NCI-H128 (cell line): ENCODE results near the gene TEX50.
"Not testable (repeated sequence)": the region's sequence is repeated elsewhere in the genome, so short reads cannot be mapped to it uniquely, and the experiment has no call there.

Source experiments
- DNase-seq: peaks from one replicate; lab custom pipeline; 2025; ENCODE audit not compliant: unreplicated experiment; lab: John Stamatoyannopoulos, UW

Gene TEX50, protein sequence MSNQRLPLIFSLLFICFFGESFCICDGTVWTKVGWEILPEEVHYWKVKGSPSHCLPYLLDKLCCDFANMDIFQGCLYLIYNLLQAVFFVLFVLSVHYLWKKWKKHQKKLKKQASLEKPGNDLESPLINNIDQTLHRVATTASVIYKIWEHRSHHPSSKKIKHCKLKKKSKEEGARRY

DNA sequence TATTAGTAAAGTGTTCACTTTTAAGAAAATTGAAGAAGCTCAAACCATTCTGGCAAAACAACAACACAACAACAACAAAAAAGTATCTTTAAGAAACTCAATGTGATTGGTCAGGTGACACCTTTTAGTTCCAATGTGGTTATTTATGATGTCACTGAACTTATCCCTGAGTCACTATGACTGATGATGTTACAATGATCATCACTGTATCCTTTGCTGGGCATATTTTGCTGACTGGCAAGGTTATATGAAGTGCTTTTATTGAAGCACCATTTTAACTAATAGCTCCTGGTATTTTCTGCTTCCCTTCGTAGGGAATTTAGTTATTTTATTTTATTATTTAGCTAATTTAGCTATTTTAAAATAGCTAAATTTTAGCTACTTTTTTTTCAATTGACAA, at the start of gene TEX50:
Gene TEX50 (plus strand): TSS at position 223 of the 400 bp plus-strand sequence. CDS start 184 bp downstream, outside the sequence.
- DNase-seq, result no peak

DNA sequence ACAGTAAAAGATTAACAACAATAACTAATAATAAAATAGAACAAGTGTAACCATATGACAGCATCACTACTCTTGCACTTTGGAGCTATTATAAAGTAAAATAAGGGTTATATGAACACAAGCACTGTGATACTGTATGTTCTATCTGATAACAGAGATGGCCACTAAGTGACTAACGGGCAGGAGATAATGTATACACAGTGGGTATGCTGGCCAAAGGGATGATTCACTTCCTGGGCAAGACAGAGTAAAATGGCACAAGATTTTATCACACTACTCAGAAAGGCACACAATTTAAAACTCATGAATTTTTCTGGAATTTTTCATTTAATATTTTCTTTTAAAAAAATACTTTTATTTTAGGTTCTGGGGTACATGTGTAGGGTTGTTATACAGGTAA, 44.6 kb upstream of the TEX50 start:
- no peak for DNase-seq

DNA sequence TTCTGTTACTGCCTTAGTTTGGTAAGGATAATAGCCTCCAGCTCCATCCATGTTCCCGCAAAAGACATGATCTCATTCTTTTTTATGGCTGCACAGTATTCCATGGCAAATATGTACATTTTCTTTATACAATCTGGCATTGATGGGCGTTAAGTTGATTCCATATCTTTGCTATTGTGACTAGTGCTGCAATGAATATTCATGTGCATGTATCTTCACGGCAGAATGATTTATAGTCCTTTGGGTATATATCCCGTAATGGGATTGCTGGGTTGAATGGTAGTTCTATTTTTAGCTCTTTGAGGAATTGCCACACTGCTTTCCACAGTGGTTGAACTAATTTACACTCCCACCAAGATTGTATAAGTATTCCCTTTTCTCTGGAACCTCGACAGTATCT, 44.0 kb upstream of the TEX50 start:
- not testable (repeated sequence) for DNase-seq

DNA sequence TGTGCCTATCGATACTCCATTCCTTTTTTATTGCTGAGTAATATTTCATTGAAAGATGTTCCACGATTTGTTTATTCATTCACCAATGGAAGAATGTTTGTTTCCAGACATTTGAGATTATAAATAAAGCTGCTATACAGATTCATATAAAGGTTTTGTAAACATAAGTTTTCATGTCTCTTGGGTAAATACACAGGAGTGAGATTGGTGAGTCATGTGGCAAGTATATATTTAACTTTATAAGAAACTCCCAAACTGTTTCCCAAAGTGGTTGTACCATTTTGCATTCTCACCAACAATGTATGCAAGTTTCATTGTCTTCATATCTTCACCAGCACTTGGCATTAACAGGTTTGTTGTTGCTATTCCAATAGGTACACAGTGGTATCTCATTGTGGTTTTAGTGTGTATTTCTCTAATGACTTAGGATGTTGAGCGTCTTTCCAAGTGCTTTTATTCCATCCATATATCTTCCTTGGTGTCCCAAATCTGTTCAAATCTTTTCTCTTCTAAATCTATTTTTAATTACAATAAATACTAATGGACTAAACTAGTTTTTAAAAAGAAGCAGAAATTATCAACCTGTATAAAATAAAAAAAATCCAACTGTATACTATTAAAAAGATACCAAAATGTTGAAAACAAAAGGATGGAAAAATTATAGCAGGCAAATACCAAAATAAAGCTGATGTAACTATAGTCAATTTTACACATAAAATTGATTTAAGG, 38.9 kb upstream of the TEX50 start:
- no peak for DNase-seq

DNA sequence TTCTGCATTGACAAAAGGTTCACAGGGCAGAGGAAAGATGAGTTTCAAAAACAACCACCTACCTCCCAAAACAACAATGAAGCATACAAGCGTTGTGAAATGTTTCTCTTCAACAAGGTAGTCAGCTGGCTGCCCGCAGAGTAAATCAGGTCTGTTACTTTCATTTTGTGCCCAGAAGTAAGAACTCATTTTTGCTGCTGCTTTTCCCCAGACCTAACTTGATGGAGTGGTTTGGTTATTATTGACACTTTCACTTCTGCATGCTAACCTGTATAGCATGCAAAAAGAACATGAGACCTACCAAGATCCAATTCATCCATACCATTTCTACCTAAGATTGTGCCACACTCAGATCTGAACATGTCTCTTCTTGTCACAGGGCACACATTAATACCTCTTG, 33.5 kb upstream of the TEX50 start:
- DNase-seq, result no peak

DNA sequence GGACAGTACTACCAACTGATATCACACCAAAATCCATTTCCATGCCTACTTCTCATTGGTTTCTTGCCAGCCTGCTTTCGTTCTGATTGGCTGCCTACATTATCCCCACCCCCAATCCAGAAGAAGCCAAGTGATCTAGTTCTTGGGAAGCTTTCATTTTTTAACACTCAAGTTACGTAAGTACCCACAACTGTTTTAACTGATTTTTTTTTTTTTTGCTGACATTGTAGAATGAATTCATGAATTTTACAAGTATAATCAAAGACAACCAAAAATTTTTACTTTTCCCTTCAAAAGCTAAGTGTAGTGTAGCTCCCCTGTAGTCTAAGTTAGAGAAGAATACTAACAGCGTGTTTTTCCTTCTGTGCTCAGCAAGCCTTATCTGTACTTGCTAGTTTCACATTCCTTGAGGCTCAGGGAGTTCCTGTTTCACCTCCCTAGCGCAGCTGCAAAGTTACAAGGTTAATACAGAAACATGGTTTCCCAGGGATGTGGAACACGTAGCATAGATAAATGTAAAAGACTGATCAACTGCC, 32.0 kb upstream of the TEX50 start, which contains the start of gene SLC9C2:
Gene SLC9C2 (minus strand): TSS at position 17 of the 536 bp plus-strand sequence. CDS start 1,296 bp downstream, outside the sequence.
- no peak for DNase-seq

DNA sequence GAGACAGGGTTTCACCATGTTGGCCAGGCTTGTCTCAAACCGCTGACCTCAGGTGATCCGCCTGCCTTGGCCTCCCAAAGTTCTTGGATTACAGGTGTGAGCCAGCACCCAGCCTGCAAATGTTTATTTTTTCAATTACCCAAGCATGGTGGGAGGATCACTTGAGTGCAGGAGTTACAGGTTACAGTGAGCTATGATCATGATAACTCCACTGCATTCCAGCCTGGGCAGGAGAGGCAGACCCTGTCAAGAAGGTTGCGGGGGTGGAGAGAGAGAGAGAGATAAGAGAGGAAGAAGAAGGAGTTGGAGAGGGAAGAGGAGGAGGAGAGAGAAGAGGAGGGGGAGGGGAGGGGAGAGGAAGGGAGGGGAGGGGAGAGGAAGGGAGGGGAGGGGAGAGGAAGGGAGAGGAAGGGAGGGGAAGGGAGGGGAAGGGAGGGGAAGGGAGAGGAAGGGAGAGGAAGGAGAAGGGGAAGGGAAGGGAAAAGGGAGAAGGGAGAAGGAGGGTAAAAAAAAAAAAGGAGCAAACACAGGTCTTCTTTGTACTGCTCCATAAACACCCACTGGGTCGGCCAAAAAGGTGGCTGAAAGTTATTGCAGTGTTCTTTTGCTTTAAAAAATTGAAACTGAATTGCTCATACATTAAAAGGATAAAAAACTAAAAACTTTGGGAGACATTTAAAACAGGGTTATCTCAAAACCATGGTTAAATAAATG, 26.5 kb upstream of the TEX50 start:
- DNase-seq, result no peak

DNA sequence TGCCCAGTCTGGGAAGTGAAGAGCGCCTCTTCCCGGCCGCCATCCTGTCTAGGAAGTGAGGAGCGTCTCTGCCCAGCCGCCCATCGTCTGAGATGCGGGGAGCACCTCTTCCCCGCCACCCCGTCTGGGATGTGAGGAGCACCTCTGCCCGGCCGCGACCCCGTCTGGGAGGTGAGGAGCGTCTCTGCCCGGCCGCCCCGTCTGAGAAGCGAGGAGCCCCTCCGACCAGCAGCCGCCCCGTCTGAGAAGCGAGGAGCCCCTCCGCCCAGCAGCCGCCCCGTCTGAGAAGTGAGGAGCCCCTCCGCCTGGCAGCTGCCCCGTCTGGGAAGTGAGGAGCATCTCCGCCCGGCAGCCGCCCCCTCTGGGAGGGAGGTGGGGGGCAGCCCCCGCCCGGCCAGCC, 22.1 kb upstream of the TEX50 start:
- not testable (repeated sequence) for DNase-seq

DNA sequence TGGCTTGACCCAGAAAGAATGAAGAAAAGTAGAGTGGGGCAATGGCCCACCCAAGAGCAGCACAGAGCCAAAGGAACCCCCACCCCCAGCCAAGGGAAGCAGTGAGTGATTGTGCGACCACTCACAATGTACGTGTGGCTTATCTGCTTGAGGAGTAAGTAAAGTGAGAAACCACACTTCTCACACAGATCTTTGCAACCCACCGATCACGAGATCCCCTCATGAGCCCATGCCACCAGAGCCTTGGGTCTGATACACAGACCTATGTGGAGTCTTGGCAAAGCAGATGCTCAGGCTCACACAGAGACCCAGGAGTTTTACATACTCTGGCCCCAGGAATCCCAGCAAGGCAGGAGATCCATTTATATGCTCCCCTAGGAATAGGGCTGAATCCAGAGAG, 18.3 kb upstream of the TEX50 start:
- no peak for DNase-seq

DNA sequence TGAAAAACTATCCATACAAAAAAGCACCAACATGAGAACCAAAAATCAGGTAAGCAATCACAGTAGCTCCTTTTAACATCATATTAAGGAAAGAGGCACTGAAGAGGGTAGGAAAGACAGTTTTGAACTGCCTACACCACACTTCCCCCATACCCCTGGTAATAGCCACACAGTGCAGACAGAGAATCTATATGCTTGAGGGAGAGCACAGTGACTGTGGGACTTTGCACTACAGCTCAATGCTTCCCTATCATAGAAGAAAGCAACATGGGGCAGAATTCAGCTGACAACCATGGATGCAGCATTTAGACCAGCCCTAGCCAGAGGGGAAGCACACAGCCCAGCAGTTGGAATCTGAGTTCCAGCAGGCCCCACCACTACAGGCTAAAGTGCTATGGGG, 7.9 kb upstream of the TEX50 start:
- DNase-seq, result no peak

DNA sequence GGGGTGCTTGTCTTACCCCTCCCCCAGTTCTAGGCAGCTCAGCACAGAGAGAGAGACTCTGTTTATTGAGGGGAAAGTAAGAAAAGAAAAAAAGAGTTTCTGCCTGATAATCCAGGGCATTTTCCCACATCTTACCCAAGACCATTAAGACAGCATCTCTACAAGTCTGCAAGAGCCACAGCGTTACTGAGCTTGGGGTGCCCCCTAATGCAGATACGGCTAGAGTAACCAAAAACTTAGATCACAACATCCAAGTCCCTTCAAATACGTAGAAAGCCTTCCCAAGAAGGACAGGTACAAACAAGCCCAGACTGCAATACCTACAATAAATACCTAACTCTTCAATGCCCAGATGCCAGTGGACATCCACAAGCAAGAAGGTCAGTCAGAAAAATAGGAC, 6.2 kb upstream of the TEX50 start:
- DNase-seq, result no peak

DNA sequence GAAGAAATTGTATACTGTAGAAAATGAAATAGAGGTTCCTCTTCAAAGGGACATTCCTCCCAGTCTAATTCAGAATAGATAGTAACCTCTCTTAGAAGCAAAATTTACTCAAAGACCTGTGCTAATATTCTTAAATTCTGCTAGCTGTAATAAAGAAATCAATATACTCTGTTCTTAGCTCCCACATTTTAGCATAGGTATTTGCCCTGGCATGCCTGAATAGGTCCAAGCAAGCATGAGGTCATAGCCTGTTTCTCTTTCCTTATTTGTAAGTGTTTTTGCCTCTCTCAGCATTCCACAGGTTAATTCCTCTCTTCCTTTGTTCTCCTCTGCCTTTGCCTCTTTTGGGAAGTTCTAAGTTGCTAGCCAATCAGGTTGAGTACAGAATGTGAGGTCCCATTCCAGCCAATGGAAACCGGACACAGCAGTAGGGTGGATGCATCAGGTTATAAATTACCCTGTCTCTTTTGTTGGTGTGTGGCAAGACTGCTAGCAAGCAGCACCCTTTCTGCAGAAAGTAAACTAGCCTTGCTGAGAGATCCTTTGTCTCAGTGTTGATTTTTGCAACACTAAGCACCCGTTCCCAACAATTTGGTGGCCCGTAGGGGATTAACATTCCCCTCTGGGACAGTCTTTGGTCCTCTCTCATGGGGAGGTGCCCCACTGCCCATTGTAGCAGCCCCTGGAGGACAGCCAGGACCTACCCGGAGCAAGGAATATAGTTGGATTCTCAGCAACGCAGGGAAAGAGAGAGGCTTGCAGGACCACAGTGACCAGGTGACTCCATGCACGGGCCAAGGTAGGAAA, 2.3 kb downstream of the TEX50 start:
- DNase-seq, result not testable (repeated sequence)

DNA sequence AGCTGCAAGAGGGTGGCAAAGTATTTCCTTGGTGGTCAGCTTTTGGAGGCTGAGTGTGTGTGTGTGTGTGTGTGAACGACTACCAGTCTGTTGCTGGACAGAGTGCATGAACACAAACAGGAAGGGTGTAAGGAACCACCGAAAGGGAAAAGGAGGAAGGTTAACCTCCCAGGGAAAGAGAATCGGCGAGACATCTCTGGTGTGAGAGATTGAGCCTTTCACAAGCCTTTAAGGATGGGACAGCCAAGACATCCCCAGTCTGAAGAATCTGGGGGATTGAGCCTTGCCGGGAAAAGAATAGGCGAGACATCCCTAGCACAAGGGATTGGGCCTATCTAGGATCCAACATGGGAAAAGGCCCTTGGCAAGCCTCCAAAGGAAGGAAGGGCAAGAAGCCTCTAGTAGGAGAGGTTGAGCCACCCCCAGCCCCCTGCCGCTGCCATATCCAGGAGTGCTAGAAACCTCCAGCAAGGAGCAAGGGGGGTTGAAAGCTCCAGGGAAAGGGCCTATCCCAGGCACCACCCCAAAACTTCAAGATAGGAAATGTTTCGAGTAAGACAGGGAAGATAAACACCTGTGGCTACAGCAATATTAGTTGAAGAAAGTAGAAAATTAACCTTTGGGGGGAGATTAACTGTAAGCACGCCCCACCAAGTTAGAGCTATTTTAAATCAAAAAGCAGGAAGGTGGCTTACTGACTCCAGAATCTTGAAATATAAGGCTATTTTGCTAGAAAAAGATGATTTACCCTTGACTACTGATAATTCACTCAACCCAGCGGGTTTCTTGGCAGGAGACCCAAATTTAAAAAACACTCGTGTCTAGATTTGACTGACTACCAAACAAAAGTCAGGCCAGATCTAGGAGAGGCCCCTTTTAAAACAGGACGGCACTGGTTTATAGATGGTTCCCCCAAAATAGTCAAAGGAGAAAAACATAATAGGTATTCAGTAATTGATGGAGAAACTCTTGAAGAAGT, 3.2 kb downstream of the TEX50 start:
- DNase-seq, result no peak

DNA sequence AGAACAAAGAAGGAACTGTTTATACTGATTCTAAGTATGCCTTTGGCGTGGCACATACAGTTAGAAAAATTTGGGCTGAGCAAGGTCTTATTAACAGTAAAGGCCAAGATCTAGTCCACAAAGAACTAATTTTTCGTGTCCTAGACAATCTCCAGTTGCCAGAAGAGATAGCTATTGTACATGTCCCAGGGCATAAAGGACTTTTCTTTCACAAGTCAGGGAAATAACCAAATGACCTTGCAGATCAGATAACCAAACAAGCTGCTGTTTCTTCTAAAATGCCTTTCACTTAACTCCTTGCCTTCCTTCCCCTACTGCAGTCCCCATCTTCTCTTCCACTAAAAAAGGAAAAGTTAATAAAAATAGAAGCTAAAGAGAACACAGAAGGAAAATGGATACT, 4.0 kb downstream of the TEX50 start:
- no peak for DNase-seq

DNA sequence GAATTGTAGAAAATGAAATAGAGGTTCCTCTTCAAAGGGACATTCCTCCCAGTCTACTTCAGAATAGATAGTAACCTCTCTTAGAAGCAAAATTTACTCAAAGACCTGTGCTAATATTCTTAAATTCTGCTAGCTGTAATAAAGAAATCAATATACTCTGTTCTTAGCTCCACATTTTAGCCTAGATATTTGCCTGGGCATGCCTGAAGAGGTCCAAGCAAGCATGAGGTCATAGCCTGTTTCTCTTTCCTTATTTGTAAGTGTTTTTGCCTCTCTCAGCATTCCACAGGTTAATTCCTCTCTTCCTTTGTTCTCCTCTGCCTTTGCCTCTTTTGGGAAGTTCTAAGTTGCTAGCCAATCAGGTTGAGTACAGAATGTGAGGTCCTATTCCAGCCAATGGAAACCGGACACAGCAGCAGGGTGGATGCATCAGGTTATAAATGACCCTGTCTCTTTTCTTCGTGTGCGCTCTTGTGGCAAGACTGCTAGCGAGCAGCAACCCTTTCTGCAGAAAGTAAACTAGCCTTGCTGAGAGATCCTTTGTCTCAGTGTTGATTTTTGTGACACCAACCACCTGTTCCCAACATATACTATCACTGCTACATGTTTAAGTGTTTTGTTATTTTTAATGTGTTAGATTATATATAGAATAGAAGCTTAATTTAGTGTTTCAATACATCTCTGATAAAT, 7.5 kb downstream of the TEX50 start:
- DNase-seq, result not testable (repeated sequence)

DNA sequence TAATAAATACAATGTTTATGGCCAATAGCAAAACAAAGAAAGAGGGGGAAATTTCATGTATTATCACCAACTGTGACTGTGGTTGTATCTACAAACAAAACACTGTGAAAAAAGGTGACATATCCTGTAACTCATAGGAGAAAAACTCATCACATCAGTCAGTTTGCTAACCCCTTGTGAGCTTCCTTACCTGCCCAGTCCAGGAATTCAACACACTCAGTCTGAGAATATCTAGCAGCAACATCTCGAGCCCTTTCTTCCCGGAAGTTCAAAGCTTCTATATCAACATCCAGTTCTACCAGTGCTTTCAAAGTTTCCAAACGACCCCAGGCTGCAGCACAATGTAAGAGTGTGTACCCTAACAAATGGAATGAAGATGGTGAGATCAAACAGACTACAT, 11.5 kb downstream of the TEX50 start:
- DNase-seq, result no peak

DNA sequence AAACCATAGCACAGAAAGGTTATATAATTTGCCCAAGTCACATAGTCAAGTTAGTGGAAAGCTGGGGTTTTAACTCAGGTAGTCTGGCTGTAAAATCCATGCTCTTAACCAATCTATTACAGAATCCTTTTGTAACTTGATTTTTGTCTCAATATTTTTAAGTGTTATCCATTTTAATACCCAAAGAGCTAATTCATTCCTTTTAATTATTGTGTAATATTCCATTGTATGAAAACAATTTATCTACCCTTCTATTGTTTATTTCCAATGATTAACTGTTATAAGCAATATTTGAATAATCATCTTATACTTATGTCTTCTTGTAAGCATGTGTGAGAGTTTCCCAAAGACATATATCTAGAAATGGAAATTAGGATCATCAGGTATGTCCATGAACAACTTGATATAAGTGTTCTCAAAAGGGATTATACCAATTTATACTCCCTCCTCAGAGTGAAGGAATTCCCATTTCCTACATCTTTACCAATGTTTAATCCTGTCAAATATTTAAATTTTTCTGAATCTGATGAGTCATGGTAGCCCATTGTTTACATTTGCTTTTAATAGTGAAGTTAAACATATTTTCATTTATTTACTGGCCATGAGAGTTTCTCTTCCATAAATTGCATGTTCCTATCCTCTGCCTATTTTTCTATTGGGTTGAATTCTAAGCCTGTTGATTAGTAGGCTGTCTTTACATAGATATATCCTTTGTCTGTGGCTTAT, 13.9 kb downstream of the TEX50 start:
- DNase-seq, result no peak

DNA sequence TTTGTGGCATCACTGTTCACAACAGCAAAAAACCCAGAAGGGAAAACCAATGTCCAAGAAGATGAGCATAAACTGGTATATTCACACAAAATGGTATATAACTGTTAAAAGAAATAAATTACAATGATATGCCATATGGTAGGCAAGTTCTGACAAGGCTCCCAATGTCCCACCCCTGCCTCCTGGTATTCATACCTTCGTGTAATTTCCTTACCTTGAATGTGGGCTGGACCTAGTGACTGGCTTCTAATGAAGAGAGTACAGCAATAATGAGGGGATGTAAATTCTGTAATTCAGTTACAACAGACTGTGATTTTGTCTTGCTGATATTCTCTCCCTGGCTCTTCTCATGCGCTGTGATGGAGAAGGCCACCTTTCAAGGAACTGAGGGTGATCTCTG, 25.2 kb downstream of the TEX50 start:
- DNase-seq, result no peak

DNA sequence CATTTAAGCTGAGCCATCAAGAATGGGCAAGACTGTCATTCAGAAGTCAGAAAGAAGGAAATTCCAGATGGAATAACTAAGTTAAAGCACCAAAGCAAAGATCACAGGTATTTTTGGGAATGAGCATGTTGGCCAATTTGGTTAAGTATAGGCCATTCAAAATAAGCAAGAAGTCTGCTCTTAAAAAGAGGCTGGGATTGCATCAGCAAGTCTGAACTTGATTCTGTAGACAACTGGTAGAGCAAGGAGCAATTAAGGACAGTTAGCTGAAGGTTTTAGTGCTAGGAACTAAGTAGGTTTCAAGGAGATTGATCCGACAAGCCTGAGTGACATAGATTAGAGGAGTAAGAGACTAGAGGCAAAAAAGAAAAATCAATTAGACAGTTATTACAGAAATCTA, 26.1 kb downstream of the TEX50 start:
- DNase-seq, result no peak
